Thymus (tissue), 11 donors: ENCODE results near the gene PARG. TPM values are rescaled to one million over a fixed set of nuclear protein-coding genes. Genes with fewer than 3 reads are reported as not detected.
"Not testable (repeated sequence)": the region's sequence is repeated elsewhere in the genome, so short reads cannot be mapped to it uniquely, and the experiment has no call there.

Experiments
- DNase-seq, 9 donors: peaks; one replicate each; pipeline ENCODE4 v3.0.0-alpha.2; 2013; ENCODE audit warnings: low spot score in 9 of 9, low read depth in 6 of 9, missing footprints in 1 of 9
- H3K27ac ChIP-seq, 2 donors: one replicate each; pipeline ENCODE4 v1.5.1; 2013; ENCODE audit warnings: control low read depth in 1 of 2, low read depth in 1 of 2, low read length in 1 of 2, mild to moderate bottlenecking in 1 of 2, moderate library complexity in 1 of 2
- H3K27me3 ChIP-seq, 2 donors: one replicate each; pipeline ENCODE4 v1.5.1; 2013; ENCODE audit warnings: low read length in 1 of 2; ENCODE audit not compliant: control insufficient read depth in 2 of 2, insufficient read depth in 1 of 2
- H3K36me3 ChIP-seq, 2 donors: one replicate each; pipeline ENCODE4 v1.5.1; 2013; ENCODE audit warnings: low read length in 1 of 2, mild to moderate bottlenecking in 1 of 2, moderate library complexity in 1 of 2; ENCODE audit not compliant: control insufficient read depth in 2 of 2, insufficient read depth in 2 of 2
- H3K4me1 ChIP-seq, 2 donors: one replicate each; pipeline ENCODE4 v1.5.1; 2013; ENCODE audit warnings: low read length in 2 of 2; ENCODE audit not compliant: control insufficient read depth in 2 of 2, insufficient read depth in 2 of 2
- H3K4me3 ChIP-seq, 2 donors: one replicate each; pipeline ENCODE4 v1.5.1; 2013; ENCODE audit warnings: low read length in 2 of 2, control low read depth in 1 of 2, mild to moderate bottlenecking in 1 of 2
- H3K9me3 ChIP-seq, 2 donors: one replicate each; pipeline ENCODE4 v1.5.1; 2013; ENCODE audit warnings: low read length in 1 of 2, mild to moderate bottlenecking in 1 of 2; ENCODE audit not compliant: control insufficient read depth in 2 of 2, insufficient read depth in 1 of 2
- WGBS: extraction: QIAGEN DNeasy Blood & Tissue Kit; methylation state at CpG from one replicate; pipeline ENCODE4 v1.1.7; 2013; 5-methylcytosine and 5-hydroxymethylcytosine counted together
- polyA plus RNA-seq: library from polyadenylated mRNA; stranded (reverse); fragments of 200-250 nt; gene quantifications from one replicate; pipeline ENCODE4 v1.2.3, GENCODE V29; 2013
- total RNA-seq: library from RNA; stranded (reverse); fragments of 120-200 nt; gene quantifications from one replicate; pipeline ENCODE4 v1.2.4, GENCODE V29; 2013
- donor health status: healthy.

The PARG gene
- total and polyA plus RNA-seq, 2 donors = 10.9 to 30.4 TPM

- not testable (repeated sequence) for H3K27me3 ChIP-seq, H3K27ac ChIP-seq, H3K36me3 ChIP-seq, DNase-seq, H3K9me3 ChIP-seq, H3K4me1 ChIP-seq, H3K4me3 ChIP-seq
- 98% methylated on average over 2 of the region's 2 CpGs for WGBS
Measured at GRCh38 chr10:49948737-49949136, 6.9 kb upstream of the PARG start.

DNA sequence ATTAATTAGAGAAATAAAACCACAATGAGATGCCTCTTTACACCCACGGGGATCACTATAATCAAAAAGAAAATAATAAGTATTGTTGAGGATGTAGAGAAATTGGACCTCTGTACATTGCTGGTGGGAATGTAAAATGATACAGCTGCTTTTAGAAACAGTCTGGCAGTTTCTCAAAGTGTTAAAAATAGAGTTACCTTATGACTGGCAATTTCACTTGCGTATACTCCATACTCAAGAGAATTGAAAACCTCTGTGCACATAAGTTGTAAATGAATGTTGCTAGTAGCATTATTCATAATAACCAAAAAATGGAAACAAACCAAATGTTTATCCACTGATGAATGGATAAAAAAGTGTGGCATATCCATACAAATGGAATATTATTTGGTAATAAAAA is 6.3 kb upstream of the PARG start:
- not testable (repeated sequence) for H3K4me3 ChIP-seq, H3K4me1 ChIP-seq, H3K27ac ChIP-seq, DNase-seq, H3K9me3 ChIP-seq, H3K27me3 ChIP-seq, H3K36me3 ChIP-seq
- WGBS = 100% methylated on average over 1 of the region's 2 CpGs

DNA sequence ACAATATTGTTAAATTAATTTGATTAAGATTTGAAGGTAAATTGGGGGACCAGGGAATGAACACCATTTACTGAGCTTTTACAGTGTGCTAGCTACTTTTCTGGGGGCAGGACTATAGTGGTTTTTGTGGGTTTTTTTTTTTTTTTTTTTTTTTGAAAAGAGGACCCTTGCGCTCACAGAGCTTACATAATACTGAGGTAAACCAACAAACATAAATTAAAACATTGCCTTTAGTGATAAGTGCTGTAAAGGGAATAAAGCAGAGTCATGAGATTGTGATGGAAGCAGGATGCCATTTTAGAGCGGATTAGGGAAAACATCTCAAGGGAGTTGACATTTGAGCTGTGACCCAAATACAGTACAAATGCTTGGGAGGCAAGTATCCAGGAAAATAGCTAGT is 1.8 kb upstream of the PARG start:
- not testable (repeated sequence) for H3K27me3 ChIP-seq, H3K4me1 ChIP-seq, H3K27ac ChIP-seq, H3K9me3 ChIP-seq, DNase-seq, H3K36me3 ChIP-seq, H3K4me3 ChIP-seq
- 89% methylated on average over 2 of the region's 2 CpGs for WGBS

GRCh38 chr10:49942339-49942705 is 495 bp upstream of the PARG start:
- H3K27ac ChIP-seq = peak overlapping the region; percentile 18 to 75

DNA sequence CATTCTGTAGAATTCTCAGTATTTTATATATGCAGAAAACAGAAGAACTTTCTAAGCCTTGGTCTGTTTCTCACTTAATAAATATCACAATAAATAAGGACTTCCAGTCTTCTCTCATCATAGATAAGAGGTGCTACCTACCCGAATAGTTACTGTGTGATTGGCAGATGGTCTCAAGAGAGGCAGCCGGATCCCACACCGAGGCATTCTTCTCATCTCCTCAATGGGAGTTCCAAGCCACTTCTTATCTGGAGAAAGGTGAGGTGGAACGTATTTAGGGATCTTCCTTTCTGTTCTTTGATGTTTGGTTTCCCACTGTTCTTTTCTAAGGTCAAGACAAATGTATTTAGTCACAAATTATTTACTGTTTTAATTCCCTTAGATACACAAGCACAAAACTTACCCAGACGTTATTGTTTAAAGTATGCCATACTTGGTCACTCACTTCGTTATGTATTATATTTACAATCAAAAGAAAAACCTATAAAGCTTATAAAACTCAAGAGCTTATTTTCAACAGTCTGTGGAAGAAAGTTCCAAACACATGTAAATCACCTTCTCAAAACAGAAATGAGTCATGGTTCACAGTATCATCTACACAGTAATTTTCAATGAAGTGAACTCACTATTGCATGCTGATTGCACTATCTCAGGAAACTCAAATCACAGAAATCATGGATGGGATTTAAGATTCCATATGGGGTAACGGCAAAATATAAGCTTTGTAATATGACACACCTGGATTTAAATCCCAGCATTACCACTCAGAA is 9.7 kb downstream of the PARG start:
- 95% methylated on average over 7 of the region's 7 CpGs for WGBS
- H3K36me3 ChIP-seq, H3K9me3 ChIP-seq, H3K27me3 ChIP-seq, H3K4me3 ChIP-seq, H3K4me1 ChIP-seq, H3K27ac ChIP-seq, DNase-seq: not testable (repeated sequence)

More at GRCh38 chr10:49942339-49942705, 495 bp upstream of the PARG start:
- DNase-seq = peak in 5 of 9 donors; percentile 1 to 15 (median 4)
- not testable (repeated sequence) for H3K36me3 ChIP-seq, H3K27me3 ChIP-seq, H3K4me1 ChIP-seq, H3K9me3 ChIP-seq
- H3K4me3 ChIP-seq = peak overlapping the region; percentile 69 to 77
- WGBS = 2% methylated on average over 12 of the region's 12 CpGs

- not testable (repeated sequence) for DNase-seq, H3K9me3 ChIP-seq, H3K36me3 ChIP-seq, H3K27ac ChIP-seq, H3K4me1 ChIP-seq, H3K27me3 ChIP-seq, H3K4me3 ChIP-seq
- 97% methylated on average over 4 of the region's 5 CpGs for WGBS
Measured at GRCh38 chr10:49931276-49931675, 10.6 kb downstream of the PARG start.

- H3K36me3 ChIP-seq, DNase-seq, H3K4me3 ChIP-seq, H3K27ac ChIP-seq, H3K4me1 ChIP-seq, H3K9me3 ChIP-seq, H3K27me3 ChIP-seq: not testable (repeated sequence)
- 98% methylated on average over 4 of the region's 4 CpGs for WGBS
Measured at GRCh38 chr10:49923572-49923971, 18.3 kb downstream of the PARG start.

DNA sequence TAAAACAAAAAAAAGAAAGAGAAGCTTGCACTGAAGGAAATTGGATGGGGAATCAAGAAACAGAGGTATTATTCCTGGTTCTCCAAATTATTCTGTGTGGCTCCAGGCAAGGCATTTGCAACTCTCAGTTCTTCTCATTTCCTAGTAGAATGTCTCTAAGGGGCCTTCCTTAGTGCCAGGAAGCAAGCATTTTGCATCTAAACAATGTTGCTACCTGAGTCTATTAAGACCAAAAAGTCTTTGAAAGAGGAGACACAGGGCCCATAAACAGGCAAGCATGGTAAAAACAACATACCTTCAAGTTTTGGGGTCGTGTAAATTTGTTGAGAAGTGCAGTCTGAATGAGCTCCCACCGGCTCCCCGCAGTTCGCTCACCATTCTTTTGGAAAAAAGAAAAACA is 19.8 kb downstream of the PARG start:
- H3K4me1 ChIP-seq, H3K27ac ChIP-seq, H3K4me3 ChIP-seq, H3K27me3 ChIP-seq, H3K9me3 ChIP-seq, DNase-seq, H3K36me3 ChIP-seq: not testable (repeated sequence)
- 98% methylated on average over 4 of the region's 4 CpGs for WGBS

- DNase-seq, H3K4me1 ChIP-seq, H3K9me3 ChIP-seq, H3K36me3 ChIP-seq, H3K27ac ChIP-seq, H3K4me3 ChIP-seq, H3K27me3 ChIP-seq: not testable (repeated sequence)
Measured at GRCh38 chr10:49917927-49918326, 23.9 kb downstream of the PARG start.

- H3K27ac ChIP-seq, DNase-seq, H3K36me3 ChIP-seq, H3K27me3 ChIP-seq, H3K4me1 ChIP-seq, H3K9me3 ChIP-seq, H3K4me3 ChIP-seq: not testable (repeated sequence)
Measured at GRCh38 chr10:49916451-49916850, 25.4 kb downstream of the PARG start.
